Measurements from ENCODE around the gene ESM1. TPM values are rescaled to one million over a fixed set of nuclear protein-coding genes. Genes with fewer than 3 reads are reported as not detected.

ESM1 gene
- total and polyA plus RNA-seq, 2 of the 8 experiments (the other 6 are each of a cell fraction or from before 2014, with no cell fraction given), result not detected

DNA sequence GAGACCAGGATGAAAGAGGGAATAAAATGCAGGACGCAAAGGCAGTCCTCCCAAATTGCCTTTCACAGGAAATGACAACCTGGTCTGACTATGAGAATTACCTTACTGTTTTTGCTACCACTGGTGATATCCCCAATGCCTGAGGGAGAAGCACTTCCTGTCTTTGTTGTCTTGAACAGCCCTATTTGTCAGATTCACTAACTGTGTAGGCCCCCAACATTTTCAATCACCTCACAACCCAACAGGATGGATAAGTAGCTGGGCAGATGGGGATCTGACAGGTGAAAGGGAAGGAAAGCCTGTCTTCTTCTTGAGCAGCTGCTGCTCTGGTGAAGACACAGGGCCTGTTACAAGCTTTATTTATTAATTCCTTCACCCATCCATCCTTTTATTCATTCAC is 9.7 kb downstream of the ESM1 start (continued):
- TF ChIP-seq, protein P1, sequence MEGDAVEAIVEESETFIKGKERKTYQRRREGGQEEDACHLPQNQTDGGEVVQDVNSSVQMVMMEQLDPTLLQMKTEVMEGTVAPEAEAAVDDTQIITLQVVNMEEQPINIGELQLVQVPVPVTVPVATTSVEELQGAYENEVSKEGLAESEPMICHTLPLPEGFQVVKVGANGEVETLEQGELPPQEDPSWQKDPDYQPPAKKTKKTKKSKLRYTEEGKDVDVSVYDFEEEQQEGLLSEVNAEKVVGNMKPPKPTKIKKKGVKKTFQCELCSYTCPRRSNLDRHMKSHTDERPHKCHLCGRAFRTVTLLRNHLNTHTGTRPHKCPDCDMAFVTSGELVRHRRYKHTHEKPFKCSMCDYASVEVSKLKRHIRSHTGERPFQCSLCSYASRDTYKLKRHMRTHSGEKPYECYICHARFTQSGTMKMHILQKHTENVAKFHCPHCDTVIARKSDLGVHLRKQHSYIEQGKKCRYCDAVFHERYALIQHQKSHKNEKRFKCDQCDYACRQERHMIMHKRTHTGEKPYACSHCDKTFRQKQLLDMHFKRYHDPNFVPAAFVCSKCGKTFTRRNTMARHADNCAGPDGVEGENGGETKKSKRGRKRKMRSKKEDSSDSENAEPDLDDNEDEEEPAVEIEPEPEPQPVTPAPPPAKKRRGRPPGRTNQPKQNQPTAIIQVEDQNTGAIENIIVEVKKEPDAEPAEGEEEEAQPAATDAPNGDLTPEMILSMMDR (IDR thresholded peaks at IDR 0.05; ENCODE audit: control extremely low read depth in 1 of 3, insufficient read depth in 1 of 3, low read depth in 1 of 3, low read length in 3 of 3), result no peak
- TF ChIP-seq, protein P2, sequence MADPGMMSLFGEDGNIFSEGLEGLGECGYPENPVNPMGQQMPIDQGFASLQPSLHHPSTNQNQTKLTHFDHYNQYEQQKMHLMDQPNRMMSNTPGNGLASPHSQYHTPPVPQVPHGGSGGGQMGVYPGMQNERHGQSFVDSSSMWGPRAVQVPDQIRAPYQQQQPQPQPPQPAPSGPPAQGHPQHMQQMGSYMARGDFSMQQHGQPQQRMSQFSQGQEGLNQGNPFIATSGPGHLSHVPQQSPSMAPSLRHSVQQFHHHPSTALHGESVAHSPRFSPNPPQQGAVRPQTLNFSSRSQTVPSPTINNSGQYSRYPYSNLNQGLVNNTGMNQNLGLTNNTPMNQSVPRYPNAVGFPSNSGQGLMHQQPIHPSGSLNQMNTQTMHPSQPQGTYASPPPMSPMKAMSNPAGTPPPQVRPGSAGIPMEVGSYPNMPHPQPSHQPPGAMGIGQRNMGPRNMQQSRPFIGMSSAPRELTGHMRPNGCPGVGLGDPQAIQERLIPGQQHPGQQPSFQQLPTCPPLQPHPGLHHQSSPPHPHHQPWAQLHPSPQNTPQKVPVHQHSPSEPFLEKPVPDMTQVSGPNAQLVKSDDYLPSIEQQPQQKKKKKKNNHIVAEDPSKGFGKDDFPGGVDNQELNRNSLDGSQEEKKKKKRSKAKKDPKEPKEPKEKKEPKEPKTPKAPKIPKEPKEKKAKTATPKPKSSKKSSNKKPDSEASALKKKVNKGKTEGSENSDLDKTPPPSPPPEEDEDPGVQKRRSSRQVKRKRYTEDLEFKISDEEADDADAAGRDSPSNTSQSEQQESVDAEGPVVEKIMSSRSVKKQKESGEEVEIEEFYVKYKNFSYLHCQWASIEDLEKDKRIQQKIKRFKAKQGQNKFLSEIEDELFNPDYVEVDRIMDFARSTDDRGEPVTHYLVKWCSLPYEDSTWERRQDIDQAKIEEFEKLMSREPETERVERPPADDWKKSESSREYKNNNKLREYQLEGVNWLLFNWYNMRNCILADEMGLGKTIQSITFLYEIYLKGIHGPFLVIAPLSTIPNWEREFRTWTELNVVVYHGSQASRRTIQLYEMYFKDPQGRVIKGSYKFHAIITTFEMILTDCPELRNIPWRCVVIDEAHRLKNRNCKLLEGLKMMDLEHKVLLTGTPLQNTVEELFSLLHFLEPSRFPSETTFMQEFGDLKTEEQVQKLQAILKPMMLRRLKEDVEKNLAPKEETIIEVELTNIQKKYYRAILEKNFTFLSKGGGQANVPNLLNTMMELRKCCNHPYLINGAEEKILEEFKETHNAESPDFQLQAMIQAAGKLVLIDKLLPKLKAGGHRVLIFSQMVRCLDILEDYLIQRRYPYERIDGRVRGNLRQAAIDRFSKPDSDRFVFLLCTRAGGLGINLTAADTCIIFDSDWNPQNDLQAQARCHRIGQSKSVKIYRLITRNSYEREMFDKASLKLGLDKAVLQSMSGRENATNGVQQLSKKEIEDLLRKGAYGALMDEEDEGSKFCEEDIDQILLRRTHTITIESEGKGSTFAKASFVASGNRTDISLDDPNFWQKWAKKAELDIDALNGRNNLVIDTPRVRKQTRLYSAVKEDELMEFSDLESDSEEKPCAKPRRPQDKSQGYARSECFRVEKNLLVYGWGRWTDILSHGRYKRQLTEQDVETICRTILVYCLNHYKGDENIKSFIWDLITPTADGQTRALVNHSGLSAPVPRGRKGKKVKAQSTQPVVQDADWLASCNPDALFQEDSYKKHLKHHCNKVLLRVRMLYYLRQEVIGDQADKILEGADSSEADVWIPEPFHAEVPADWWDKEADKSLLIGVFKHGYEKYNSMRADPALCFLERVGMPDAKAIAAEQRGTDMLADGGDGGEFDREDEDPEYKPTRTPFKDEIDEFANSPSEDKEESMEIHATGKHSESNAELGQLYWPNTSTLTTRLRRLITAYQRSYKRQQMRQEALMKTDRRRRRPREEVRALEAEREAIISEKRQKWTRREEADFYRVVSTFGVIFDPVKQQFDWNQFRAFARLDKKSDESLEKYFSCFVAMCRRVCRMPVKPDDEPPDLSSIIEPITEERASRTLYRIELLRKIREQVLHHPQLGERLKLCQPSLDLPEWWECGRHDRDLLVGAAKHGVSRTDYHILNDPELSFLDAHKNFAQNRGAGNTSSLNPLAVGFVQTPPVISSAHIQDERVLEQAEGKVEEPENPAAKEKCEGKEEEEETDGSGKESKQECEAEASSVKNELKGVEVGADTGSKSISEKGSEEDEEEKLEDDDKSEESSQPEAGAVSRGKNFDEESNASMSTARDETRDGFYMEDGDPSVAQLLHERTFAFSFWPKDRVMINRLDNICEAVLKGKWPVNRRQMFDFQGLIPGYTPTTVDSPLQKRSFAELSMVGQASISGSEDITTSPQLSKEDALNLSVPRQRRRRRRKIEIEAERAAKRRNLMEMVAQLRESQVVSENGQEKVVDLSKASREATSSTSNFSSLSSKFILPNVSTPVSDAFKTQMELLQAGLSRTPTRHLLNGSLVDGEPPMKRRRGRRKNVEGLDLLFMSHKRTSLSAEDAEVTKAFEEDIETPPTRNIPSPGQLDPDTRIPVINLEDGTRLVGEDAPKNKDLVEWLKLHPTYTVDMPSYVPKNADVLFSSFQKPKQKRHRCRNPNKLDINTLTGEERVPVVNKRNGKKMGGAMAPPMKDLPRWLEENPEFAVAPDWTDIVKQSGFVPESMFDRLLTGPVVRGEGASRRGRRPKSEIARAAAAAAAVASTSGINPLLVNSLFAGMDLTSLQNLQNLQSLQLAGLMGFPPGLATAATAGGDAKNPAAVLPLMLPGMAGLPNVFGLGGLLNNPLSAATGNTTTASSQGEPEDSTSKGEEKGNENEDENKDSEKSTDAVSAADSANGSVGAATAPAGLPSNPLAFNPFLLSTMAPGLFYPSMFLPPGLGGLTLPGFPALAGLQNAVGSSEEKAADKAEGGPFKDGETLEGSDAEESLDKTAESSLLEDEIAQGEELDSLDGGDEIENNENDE (IDR thresholded peaks at IDR 0.05; ENCODE audit: insufficient replicate concordance, low read length), result no peak
- no peak for TF ChIP-seq SUZ12 (IDR thresholded peaks at IDR 0.05; ENCODE audit: low read length)
- no peak for TF ChIP-seq SP4 (IDR thresholded peaks at IDR 0.05; ENCODE audit: low read length)
- TF ChIP-seq POLR2A (IDR thresholded peaks at IDR 0.05; ENCODE audit: control extremely low read depth in 1 of 2, low read depth in 2 of 2, low read length in 2 of 2), result no peak
- no peak for TF ChIP-seq TEAD4 (IDR thresholded peaks at IDR 0.05; ENCODE audit: low read depth, low read length)
- TF ChIP-seq EGR1 (IDR thresholded peaks at IDR 0.05; ENCODE audit: borderline replicate concordance, low read depth, low read length), result no peak

Data from H1 (cell line).